Activated CD8-positive, alpha-beta memory T cell treated with anti-CD3 and anti-CD28 coated beads for 48 hours (primary cell): ENCODE results near the gene CPZ.
"Not testable (repeated sequence)": the region's sequence is repeated elsewhere in the genome, so short reads cannot be mapped to it uniquely, and the experiment has no call there.

Experiments used
- DNase-seq, 3 experiments: peaks; one replicate each; pipeline ENCODE4 v3.0.0-alpha.2; 2020; ENCODE audit warnings: low read depth in 2 of 3, low spot score in 2 of 3

CPZ gene

DNA sequence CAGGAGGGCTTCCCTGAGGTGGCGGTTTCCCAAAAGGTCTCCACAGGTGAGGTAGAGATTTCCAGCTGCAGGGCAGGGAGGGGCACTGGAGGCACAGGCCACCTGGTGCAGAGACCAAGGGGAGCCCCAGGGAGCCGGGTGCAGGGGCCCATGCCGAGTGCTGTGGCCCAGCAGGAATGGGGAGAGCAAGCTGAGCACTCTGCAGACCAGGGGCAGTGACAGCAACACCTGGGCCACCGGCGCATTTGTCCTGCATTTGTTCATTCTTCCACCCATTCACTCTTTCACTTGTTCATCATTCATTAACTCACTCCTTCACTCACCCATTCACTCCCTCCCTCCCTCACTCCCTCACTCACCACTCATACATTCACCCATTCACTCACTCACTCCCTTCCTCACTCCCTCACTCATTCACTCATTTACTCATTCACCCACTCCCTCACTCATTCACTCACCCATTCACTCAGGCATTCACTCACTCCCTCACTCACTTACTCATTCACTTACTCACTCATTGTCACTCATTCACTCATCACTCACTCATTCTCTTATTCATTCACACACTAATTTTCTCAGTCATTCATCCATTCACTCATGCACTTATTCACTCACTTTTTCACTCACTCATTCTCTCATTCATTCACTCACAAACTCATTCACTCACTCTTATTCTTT is 16.3 kb downstream of the CPZ start:
- DNase-seq = no peak

DNA sequence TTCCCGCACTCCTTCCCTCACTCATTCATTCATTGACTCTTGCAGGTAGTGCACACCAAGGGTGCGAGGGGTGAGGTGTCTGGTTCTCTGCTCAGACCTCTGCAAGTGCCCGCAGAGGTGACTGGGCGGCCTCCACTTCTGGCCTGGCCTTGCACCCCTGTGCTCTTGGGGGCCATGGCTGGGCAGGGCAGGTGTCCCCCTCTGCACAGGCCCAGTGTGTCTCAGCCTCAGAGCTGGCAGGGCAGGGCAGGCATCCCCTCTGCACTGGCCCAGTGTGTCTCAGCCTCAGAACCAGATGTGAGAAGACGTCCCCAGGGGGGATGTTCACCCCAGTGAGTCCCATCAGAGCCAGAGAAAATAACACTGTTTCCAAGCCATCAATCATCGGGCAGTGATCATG is 16.8 kb downstream of the CPZ start:
- DNase-seq = no peak

DNA sequence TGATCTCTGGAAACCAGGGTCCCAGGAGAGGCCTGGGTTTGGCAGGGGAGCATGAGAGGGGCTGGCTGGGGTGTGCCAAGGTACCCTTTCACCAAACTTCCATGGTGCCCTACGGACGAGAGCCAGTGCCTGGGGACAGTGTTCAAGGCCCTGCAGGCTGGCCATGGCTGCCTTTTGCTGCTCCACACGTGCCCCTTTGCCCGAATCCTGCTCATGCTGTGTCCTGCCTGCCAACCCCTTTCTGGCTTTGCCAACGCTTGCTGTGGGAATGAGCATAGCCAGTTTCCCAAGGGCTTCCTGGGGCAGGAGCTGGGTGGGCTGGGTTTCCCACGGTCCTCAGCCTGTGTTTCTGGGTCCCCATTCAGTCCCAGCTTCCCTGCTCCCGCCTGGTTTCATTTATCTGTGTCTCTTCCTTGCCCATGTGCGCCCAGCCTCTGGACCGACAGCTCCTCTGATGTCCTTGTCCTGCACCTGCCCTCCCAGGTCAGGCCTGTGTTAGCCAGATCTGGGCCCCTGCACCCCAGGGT is 17.3 kb downstream of the CPZ start:
- no peak for DNase-seq

DNA sequence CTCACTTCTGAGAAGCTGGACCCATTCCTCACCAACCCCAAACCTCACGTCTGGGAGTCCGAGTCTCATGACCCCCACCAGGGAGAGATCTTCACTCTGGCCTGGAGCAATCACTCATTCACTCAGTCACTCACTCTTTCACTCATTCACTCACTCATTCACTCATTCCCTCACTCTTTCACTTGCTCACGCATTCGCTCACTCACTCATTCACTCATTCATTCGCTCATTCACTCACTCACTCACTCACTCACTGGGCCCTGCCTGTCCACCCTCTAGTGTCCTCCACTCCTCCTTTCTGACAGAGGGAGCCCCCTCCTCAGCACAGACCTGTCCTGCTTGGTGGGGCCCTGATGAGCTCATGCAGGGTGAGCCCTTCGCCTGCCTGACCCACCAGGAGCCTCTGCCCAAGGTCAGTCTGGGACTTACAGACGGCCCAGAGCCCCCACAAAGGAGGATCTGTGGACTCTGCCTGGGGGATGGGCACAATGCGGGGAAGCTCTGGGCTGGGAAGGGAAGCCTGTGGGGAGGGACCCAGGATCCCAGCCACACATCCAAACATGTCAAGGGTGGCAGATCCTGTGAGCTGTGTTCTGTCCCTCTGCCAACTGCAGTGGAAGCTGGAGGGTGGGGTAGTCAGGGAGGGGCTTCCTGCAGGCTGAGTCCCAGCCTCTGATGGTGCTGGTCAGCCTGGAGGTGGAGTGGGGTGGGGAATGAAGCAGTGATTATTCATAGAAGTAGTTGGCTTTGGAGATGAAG is 18.5 kb downstream of the CPZ start:
- no peak for DNase-seq

DNA sequence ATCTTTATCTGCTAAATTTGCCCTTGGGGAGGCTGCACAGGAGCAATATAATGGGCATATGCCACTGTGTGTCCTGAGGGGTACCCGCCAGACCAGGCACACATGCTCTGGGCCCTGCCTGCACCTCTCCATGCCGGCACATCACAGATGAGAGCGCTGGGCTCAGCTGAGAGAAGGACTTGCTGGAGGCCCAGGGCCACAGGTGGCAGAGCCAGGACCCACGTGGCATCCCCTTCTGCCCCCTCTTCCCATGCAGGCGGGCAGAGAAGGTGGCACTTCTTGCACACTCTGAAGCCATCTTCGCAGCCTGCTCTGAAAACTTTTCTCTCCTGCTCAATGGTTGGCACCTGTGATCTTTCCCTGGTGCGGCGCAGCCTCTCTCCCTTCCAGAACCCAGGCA is 20.1 kb downstream of the CPZ start:
- no peak for DNase-seq

DNA sequence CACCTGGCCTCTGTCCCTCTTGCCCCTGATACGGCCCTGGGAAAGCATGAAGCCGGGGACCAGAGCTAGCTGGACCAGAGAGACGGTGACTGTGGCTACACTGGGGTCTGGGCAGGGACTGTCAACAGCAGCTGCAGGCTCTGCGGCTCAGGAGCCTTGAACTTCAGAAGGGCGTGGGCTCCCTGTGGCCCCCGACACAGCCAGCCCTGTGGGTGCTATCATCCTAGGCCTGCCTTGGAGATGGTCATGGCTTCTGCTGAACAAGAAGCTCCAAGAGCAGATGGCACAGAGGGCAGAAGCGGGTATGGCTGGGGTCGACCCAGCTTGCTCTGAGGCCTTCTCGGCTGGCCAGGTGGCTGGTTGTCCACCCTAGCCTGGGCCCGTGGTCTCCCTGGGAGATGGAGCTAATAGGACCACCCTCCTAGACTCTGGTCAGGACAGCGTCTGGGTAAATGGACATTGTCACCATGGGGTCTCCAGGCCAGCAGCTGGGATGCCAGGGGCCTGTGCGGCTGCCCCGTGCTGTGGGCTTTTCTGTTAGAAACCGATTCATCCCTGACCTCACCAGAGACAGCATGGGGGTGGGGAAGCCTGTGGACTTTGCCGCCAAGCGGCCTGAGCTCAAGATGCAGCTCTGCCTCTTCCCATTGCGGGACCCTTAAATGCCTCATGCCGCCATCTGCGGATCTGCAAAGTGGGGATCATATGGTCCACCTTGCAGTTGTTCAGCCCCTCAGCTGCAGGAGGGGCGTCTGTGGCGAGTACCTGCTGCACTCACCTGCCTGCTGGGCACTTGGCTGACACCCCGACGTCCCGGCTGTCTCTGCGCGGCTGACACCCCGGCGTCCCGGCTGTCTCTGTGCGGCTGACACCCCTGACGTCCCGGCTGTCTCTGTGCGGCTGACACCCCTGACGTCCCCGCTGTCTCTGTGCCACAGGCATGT is 21.1 kb downstream of the CPZ start:
- DNase-seq = no peak

DNA sequence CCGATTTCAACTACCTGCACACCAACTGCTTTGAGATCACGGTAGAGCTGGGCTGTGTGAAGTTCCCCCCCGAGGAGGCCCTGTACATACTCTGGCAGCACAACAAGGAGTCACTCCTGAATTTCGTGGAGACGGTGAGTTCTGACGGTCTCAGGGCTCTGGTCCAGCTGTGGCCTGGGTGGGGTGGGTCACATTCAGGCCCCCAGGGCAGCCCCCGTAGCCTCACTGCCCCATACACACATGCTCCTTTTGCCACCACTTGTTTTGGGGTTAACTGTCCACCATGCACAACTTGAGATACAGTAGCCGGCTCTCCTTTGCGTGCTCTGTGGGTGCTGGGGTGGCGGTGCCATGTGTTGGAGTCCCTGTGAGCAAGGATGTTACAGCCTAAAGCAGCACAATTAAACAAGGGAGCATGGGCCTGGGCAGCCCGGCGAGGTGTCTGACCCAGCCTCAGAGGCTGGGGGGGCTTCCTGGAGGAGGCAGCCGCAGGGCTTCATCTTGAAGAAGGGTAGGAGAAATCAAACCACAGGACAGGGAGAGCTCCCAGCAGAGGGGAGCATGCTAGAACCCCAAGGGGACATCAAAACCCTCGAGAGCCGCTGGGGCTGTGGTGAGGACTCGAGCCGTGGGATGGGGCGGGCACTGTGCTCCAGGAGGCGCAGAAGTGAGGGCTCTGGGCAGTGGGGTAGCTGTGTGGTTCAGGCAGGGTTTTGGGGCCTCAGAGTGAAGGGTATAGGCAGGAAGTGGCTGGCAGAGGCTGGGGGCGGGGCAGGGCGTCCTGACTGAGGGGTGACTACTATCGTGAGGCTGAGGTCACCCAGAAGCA is 22.0 kb downstream of the CPZ start:
- no peak for DNase-seq

DNA sequence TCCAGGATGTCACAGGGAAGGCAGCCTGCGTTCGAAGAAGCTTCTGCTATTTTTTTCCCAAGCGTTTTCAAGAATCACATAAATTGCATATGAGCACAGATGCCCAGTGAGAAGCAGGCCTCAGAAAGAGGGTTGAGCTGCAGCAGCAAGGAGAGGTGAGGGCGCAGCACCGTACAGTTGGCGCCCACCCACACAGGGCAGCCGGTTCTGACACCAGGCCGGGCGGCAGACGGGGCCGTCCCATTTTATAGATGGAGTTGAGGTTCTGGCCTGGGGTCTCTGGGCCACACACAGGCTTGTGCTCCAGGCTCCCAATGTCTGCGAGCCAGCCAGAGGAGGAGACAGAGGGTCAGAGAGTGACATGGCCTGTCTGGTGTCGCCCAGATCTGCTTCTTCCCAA is 22.8 kb downstream of the CPZ start:
- DNase-seq = no peak

DNA sequence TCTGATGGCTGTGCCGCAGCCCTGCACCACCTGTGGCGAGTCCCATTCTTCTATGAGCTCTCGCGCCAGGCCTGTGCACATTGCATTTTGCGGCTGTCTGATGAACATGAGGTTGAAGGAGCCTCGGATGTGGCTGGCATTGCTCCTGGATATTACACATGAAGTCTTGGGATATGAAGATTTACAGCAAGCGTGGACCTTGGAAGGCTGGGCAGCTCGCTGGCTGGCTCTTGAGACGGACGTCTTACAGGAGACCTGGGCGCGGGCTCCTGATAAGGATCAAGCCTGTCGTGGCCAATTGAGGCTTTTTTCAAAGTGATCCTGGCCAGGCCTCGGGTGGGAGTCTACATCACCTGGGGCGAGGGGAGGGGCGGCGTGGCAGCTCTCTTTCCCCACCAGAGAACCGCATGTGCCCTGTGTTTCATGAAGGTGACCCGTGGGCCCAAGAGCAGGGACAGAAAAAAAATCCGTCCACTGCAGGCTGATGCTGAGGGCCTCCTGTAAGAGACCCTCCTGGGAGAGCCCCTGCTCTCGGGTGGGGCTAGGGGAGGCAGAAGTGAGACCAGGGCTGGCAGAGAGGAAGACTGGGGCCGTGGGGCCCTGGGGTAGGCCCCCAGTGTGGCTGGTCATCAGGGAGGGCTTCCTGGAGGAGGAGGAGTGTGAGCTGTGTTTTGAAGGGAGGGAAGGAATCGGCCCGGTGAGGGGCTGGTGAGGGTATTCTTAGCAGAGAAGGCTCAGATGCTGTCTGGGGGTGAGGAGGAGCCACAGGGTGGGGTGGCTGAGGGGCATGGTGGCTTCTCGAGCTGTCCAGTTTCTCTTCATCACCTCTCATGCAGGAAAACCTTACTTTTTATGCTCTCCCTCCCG is 23.6 kb downstream of the CPZ start:
- no peak for DNase-seq

DNA sequence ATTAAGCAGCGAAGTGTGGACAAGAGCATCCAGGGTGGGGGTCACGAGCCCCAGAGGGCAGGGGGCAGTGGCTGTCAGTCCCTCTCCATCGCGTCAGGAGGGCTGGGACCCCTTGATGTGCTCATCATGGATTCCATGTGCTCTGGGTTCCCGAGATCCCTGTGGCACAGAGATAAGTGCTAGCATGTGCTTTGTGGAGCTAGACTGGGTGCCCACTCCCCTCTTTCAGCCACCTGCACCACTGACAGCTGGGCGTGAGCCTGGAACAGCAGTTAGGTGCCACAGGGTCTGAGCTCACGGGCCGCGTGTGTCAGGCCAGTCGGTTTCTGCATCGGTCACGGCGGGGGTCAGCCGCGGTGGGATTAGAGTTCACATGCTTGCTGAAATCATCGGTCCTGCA is 24.3 kb downstream of the CPZ start:
- no peak for DNase-seq

DNA sequence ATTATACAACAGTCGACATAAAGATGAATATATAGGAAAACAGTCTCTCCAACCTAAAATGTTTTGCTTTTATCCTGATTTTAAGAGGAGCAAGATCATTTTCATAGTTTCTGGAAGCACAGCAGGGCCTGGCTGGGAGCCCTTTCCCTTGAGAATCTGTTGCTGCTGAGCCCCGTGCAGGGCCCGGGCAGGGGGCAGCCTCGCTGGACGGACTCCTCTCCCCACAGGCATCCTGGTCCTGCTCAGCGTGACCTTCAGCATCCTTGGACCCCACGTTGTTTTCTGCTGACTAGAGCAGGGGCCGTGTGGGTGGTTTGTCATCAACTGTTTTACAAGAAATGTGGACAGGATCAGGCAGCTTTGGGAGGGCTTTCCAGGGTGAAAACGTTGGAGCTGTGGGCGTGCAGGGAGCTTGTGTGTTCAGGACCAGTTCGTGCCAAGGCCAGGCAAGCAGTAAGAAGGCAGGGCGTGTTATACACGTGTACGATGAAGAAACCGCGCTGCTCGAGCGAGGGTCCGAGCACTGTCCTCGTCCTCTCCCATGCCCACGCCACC is 25.0 kb downstream of the CPZ start:
- DNase-seq = no peak

DNA sequence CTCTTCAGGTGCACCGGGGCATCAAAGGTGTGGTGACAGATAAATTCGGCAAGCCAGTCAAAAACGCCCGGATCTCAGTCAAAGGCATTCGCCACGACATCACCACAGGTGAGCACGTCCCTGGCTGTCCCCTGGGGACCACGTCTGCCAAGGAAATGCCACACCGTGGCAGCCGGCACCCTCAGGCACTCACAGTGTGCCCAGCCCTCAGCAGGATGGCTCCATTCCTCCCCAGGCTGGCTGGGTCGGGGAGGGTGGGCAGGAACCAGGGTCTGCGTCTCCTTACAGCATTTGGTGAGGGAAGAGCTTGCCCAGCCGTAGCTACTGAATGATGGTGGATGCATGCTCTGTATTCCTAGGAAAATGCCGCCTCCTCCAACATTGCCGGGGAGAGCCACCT is 25.9 kb downstream of the CPZ start:
- DNase-seq = no peak

DNA sequence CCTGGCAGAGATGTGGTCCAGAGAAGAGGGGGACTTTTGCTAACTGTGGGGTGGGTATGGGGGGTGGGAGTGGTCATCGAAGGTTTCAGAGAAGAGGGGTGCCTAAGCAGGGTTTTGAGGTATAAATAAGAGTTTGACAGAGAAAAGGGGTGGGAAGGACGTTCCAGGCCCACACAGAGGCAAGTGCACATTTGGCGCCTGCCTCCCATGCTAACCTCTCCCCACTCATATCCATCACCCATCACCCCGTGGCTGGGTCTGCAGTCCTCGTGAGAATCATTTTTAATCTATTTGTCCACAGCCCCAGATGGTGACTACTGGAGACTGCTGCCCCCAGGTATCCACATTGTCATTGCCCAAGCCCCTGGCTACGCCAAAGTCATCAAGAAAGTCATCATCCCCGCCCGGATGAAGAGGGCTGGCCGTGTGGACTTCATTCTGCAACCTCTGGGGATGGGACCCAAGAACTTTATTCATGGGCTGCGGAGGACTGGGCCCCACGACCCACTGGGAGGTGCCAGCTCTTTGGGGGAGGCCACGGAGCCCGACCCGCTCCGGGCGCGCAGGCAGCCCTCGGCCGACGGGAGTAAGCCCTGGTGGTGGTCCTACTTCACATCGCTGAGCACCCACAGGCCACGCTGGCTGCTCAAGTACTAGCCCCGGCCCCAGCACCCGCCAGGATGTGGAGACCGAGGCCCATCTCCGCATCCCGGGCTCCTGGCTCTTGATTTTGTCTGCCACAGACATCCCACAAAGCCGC is 26.6 kb downstream of the CPZ start:
- no peak for DNase-seq

DNA sequence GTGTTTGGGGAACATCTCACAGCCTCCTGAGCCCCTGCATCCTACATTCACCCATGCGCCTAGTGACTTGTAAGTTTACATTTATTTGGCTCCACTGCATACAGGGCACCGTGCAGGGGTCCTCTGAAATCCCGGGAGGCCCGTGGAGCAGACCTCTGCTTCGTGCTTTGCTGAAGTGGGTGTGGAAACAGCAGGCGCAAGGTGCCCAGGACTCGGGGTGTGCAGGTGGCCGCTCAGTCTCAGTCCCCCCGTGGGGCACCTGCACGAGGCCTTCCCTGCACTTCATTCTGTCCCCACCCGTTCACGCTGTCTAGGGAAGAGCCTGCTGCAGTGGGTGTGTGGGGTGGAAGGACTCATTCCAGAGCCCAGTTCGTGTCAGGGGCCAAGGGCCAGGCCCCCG is 28.6 kb downstream of the CPZ start:
- DNase-seq = not testable (repeated sequence)

DNA sequence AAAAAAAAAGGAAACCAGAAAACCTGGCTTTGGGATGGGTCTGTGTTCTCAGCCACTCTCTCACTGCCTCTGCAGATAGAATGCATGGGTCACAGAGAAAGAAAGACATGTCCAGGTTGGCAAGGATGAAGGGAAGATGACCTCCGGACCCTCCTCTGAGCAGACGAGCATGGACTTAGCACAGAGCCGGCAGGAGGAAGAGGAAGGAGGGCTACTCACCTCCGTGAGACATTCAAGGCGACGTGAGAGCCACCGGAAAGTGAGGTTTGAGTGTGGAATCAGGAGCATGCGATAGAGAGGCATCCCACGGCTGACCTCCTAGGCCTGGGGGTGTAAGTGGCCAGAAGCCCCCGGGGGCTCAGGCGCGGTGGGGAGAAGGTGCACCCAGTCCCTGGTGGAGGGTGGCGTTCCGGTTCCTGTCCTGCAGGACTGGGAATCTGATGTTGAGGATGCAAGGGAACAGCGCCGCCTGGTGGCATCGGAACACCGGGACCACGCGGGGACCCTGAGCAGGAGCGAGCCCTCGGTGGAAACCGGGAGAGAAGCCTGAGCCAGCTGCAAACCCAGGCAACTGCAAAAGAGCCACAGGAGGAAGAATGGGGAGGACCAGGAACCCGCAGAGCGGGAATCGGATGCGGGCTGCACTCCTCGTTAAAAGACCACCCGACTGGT is 32.2 kb downstream of the CPZ start:
- not testable (repeated sequence) for DNase-seq

DNA sequence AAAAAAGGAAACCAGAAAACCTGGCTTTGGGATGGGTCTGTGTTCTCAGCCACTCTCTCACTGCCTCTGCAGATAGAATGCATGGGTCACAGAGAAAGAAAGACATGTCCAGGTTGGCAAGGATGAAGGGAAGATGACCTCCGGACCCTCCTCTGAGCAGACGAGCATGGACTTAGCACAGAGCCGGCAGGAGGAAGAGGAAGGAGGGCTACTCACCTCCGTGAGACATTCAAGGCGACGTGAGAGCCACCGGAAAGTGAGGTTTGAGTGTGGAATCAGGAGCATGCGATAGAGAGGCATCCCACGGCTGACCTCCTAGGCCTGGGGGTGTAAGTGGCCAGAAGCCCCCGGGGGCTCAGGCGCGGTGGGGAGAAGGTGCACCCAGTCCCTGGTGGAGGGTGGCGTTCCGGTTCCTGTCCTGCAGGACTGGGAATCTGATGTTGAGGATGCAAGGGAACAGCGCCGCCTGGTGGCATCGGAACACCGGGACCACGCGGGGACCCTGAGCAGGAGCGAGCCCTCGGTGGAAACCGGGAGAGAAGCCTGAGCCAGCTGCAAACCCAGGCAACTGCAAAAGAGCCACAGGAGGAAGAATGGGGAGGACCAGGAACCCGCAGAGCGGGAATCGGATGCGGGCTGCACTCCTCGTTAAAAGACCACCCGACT is 37.8 kb downstream of the CPZ start:
- not testable (repeated sequence) for DNase-seq

DNA sequence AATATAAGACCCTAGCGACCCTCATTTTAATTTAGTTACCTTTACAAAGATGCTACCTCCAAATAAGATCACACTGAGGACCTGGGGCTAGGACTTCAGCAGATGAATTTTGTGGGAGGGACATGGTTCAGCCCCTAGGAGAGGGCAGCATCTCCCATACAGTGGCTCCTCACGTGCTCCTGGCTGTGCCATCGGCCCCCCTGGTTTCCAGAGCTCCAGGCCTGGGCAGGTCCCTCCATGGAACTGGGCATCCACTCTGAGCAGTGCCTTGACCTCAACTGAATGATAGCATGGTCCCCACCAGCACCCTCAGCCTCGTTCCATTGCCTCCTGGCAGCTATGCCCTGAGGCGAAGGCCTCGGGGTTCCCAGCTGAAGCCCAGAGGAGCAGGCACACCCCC is 39.3 kb downstream of the CPZ start:
- DNase-seq = not testable (repeated sequence)

DNA sequence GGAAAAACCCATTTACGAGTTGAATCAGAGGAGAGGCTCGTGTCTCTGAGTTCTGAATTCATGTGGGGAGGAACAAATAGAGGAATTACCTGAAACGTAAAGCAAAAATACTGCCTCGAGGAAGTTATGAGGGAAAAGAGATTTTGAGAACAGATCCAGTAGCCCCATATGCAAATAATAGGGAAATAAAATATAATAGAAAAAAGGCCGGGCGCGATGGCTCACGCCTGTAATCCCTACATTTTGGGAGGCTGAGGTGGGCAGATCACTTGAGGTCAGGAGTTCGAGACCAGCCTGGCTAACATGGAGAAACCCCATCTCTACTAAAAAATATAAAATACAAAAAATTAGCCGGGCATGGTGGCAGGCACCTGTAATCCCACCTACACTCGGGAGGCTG is 42.2 kb downstream of the CPZ start:
- not testable (repeated sequence) for DNase-seq
